HG02970 (cell line): ENCODE data around the gene GRIK5.
"Not testable (repeated sequence)": the region's sequence is repeated elsewhere in the genome, so short reads cannot be mapped to it uniquely, and the experiment has no call there.

Source experiments
- ATAC-seq: cut with Tn5 transposase; IDR thresholded peaks from one replicate; pipeline ENCODE4 v1.9.1; 2021; ENCODE audit warnings: mild to moderate bottlenecking, moderate library complexity, moderate number of reproducible peaks; ENCODE audit not compliant: unreplicated experiment, low FRiP score

The GRIK5 gene

GRCh38 chr19:42018503-42019193 lies 51.4 kb downstream of the GRIK5 start:
- ATAC-seq: no peak

- ATAC-seq: no peak
These were observed 53.0 kb downstream of the GRIK5 start for GRCh38 chr19:42017040-42017439.

DNA sequence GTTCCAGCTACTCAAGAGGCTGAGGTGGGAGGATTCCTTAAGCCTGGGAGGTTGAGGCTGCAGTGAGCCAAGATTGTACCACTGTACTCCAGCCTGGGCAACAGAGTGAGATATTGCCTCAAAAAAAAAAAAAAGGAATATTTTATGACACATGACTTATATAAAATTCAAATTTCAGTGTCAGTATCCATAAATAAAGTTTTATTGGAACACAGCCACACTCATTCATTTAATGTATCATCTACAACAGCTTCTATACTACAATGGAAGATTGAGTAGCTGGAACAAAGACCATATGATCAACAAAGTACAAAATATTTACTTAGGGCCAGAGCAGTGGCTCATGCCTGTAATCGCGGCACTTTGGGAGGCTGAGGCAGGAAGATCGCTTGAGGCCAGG lies 57.3 kb downstream of the GRIK5 start:
- not testable (repeated sequence) for ATAC-seq

DNA sequence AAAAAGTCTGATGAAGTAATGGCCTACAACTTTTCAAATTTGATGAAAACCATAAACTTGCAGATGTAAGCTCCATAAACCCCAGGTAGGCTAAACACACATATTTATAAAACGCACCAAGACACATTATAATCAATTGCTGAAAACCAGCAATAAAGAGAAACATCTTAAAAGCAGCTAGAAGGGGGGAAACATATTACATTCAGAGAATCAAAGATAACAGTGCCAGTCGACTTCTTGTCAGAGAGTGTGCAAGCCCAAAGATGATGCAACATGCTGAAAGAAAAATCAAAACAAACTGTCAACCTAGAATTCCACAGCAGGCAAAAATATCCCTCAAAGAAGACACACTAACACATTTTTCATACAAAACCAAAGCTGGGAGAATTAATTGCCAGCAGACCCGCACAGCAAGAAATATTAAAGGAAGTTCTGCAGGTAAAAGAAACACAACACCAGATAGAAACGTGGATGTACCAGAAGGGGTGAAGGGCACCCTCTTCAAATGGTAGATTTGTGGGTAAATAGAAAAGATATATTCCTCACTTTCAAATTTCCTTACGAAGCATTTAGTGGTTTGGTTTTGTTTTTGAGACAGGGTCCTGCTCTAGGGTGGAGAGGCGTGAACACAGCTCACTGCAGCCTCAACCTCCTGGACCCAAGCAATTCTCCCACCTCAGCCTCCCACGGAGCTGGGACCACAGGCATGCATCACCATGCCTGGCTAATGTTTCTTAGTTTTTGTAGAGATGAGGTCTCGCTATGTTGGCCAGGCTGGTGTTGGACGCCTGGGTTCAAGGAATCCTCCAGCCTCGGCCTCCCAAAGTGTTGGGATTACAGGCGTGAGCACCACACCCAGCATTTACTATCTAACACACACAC lies 59.5 kb downstream of the GRIK5 start:
- no peak for ATAC-seq

- no peak for ATAC-seq
These were observed 63.4 kb downstream of the GRIK5 start for GRCh38 chr19:42006569-42006968.

DNA sequence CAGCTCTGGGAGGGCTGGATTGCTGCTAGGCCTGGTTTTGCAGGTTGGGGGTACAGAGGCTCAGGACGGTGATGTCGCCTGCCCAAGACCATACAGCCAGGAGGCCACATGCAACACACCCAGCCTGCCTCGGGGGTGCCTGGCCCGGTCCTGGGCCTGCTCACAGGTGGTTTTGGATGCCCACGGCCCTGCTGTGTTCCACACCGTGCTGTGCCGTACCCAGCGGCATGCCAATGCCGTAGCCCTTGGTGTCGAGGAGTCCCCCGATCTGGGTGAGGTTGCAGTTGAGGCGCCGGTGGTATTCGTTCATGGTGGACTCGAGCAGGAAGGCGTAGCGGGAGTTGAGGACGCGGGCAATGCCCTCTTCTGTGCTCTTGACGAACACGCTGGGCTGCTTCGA lies 64.5 kb downstream of the GRIK5 start:
- no peak for ATAC-seq

GRCh38 chr19:42003506-42004294 lies 66.3 kb downstream of the GRIK5 start:
- no peak for ATAC-seq

DNA sequence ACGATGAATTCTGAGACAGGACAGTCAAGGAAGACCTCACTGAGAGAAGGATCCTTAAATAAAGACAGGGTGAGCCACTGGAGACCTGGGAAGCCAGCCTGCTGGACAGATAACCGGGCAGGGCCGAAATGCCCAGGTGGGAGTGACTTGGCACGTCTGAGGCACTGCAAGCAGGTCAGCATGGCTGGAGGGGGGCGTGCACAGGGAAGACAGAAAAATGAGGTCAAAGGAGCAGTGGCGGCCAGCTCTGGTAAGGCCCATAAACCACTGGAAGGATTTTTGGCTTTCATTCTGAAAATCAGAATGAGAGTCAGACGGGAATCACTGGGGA lies 70.2 kb downstream of the GRIK5 start:
- ATAC-seq: no peak

DNA sequence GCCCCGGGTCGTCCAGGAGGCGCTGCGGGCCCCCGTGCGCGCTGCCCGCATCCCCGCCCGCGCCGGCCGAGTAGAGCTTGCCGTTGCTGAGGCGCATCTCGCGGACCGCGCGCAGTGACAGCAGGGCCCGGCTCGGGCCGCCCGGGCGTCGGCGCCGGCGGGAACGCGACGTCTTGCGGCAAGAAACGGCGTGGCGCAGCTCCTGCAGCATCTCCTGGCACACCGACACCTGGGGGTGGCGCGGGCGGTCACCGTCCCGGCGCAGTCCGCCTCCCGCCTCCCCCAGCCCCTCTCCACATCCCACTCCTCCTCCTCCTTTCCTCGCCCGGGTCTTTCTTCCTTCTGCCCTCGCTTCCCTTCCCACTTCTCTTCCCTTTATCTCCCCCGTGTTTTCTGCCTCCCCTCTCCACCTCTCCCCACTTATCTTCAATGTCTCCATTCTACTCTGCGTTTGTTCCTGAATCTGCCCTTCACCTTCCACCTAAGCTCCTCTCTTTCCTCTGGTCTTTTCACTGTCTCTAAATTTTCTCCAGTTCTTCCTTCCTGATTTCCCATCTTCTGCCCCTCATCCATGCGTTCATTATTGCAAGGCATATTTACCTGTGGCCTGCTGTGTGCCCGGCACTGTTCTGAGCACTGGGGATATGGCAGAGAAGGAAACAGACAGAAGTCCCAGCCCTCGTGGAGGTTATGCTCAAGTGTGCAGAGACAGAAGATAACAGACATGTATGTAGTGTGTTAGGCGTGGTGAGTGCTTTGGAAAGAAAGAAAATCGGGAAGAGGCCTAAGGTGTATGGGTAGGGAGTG lies 70.7 kb downstream of the GRIK5 start:
- ATAC-seq: no peak

DNA sequence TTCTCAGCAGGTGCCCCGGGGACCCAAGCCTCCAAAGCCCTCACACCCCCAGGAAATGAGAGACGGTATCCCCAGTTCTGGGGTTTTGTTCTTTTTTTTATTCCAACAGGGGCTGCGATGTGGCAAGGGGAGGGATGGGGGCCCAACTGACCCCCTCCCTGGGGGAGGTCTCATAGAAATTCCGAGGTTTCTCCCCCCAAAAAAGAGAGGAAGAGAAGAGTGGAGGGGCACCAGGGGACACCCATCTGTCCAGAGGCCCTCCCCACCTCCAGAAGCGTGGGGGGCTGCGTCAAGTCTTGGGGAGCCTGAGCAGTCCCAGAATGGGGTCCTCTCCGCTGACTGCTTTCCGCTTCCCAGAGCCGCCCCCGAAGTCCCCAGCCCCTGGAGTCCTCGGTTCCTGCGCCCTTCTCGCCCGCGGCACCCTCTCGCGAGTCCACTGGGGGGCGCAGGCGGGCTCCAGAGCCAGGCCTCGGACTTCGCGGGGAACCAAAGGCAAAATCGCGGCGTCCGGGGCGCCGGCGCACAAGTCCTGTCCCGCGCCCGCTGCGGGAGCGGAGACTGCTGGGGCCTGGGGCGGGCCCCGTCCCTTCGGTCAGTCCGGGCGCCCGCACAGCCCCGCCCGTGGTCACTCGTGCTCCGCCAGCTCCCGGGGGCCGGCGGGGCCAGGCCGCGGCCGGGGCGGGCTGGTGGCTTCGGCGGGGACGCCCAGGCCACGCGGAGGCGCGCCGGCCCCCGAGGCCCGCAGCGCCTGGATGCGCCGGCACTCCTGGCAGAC lies 71.6 kb downstream of the GRIK5 start:
- no peak for ATAC-seq

- no peak for ATAC-seq
These were observed 72.2 kb downstream of the GRIK5 start for GRCh38 chr19:41997851-41998229.

DNA sequence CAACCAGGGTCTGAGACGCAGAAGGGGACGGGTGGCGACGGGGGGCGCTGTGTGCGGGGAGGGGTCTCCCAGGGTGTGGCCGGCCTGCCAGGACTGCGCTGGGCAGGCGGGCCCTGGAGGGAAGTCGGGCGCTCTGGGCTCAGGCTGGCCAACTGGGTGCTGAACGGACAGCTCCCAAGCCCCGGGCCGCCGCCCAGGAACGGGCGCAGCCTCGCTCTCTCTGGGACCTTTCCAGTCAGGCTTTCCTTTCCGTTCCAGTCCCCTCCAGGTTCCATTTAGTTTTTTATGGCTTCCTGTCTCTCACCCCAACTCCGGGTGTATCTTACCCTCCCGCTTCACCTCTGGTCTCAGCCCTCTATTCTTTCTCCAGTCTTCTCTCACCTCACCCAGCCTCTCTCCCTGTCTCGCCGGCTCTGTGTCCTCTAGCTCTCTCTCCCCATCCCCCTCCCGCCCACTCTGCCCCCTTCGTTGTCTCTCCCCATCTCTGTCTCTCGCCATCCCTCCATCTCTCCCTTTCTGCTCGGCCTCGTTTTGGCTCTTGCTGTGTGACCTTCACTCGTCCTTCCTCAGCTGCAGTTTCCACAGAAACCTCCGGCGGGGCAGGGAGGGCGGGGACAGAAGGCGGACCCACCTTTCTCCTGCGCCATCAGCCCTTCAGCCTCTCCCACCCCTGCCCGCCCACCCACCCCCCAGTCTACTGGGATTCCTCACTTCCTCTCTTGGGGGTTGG lies 72.7 kb downstream of the GRIK5 start:
- no peak for ATAC-seq

- ATAC-seq: no peak
These were observed 73.8 kb downstream of the GRIK5 start for GRCh38 chr19:41995959-41996797.

- no peak for ATAC-seq
These were observed 74.7 kb downstream of the GRIK5 start for GRCh38 chr19:41994994-41995958.

DNA sequence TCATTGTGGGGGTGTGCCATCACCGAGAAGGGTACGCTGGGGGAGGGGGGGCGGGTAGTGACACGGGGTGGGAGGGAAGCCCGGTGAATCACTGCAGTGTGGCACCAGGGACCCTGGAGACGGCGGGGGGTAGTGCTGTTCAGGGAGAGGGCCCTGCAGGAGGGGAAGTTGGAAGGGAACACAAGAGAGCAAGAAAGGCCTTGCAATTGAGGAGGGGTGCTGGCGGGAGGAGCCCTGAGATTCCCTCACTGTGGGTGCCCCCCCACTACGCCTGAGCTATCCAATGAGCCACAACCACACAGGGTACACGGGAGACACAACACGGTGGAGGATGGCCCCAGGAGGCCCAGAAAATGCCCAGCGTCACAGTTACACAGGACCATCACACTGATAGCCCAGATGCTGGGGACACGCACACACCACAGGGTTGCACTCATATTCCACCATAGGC lies 75.5 kb downstream of the GRIK5 start:
- no peak for ATAC-seq

DNA sequence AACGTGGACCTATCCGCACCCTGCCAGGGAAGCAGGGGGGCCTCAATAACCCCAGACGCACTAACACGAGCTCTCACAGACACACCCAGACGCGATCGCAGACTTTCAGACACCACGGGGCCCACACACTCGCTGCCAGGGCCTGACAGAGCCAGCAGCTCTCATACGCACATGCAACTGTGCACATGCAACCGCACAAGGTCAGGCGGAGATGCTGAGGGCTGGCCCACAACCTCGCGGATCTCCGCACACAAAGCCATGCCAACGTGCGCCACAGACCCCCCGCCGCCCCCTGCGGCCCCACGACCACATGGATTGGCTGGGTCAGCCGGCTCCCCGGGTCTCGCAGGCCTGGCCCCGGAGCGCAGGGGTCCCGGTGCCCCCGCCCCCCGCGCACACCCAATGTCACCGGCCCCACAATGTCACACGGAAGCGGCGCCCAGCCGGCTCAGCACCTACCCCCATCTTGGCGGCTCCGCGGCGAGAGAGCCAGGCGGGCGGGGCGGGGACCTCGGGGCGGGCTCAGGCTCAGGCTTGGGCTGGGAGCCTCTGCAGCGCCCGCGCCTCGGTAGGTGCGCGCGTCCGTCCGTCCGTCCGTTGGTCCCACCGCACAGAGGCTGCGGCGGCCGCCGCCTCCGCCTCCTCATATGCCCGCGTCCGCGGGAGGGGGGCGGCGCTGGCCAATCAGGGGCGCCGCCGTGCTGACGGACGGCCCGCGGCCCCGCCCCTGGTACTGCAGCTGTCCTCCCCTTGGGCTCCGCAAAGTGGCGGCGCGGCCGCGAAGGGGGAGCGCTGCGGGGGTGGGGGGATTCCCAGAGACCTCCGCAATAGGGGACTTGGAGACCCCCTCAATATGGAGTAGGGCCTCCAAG lies 76.2 kb downstream of the GRIK5 start, which contains the start of gene ATP1A3:
TSS of gene ATP1A3 (minus strand) at position 619 of the 872 bp plus-strand sequence. CDS start at position 465, 154 bp downstream.
- no peak for ATAC-seq
